Measurements from ENCODE around the gene HCFC1.

Gene HCFC1

GRCh38 chrX:154012336-154012991 is 40.8 kb upstream of the HCFC1 start:
- H3K4me3 ChIP-seq (ENCODE audit: severe bottlenecking), result no peak overlapping the region
- peaks cover 58% of the 10 kb centered on the region for H3K36me3 ChIP-seq (ENCODE audit: low read depth)

GRCh38 chrX:154011376-154012335 is 40.0 kb upstream of the HCFC1 start:
- no peaks in the 10 kb centered on the region for H3K27me3 ChIP-seq (ENCODE audit: insufficient read depth, poor library complexity, severe bottlenecking)
- no peak overlapping the region for H3K4me3 ChIP-seq (ENCODE audit: severe bottlenecking)
- ATAC-seq (ENCODE audit: low read depth) (no peak), DNase-seq (ENCODE audit: low spot score) (no peak)
- H3K27ac ChIP-seq (ENCODE audit: poor library complexity, severe bottlenecking), result no peak overlapping the region
- peaks cover 50% of the 10 kb centered on the region for H3K36me3 ChIP-seq (ENCODE audit: low read depth)
- no peak for TF ChIP-seq CTCF (IDR thresholded peaks at IDR 0.05; ENCODE audit: poor library complexity, severe bottlenecking)
- H3K9me3 ChIP-seq (ENCODE audit: severe bottlenecking), result no peaks in the 10 kb centered on the region
- H3K4me1 ChIP-seq (ENCODE audit: insufficient read depth, poor library complexity, severe bottlenecking), result peaks cover 8% of the 10 kb centered on the region

More at GRCh38 chrX:154012336-154012991, 40.8 kb upstream of the HCFC1 start:
- peaks cover 8% of the 10 kb centered on the region for H3K4me1 ChIP-seq (ENCODE audit: insufficient read depth, poor library complexity, severe bottlenecking)
- ATAC-seq (ENCODE audit: low read depth) (no peak), DNase-seq (ENCODE audit: low spot score) (no peak)
- H3K27me3 ChIP-seq (ENCODE audit: insufficient read depth, poor library complexity, severe bottlenecking), result no peaks in the 10 kb centered on the region
- no peaks in the 10 kb centered on the region for H3K9me3 ChIP-seq (ENCODE audit: severe bottlenecking)
- TF ChIP-seq CTCF (IDR thresholded peaks at IDR 0.05; ENCODE audit: poor library complexity, severe bottlenecking), result no peak
- H3K27ac ChIP-seq (ENCODE audit: poor library complexity, severe bottlenecking), result no peak overlapping the region

DNA sequence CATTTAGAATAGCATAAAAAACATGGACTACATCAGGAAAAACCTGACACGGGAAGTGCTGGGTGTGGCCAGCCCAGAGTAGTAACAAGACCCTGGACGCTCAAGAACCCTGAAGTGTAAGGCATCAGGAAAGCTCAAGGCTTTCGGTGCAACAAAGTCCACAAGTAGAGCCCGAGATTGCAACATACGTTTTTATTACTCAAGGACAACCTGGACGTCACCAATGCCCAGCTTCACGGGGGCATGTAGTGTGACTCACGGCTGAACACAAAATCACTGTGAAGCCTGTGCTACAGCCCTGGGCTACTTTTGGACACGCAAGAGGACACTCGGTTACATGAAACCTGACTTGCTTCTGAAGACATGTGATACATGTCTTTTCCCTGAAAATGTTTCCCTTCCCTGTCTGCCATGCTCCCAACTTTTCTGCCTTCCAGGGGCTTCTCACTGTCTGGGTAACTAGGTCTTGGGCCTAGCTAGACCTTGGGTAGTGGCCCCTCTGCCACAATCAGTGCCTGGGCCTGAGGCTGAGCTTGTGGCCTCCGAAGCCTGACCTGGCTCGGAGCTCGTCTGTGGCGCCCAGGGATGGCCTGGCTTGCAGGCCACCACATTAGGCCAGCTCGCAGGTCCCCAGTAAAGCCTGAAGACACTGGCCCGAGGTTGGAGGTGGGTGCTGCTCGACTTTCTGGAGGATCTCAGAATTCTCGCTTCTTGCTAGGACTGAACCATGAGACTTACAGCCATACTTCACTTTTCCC is 38.9 kb upstream of the HCFC1 start:
- Histone ChIP-seq H3K36me3 (ENCODE audit: low read depth) (peaks cover 43% of the 10 kb centered on the region), H3K4me1 (ENCODE audit: insufficient read depth, poor library complexity, severe bottlenecking) (peaks cover 8% of the 10 kb centered on the region), H3K27me3 (ENCODE audit: insufficient read depth, poor library complexity, severe bottlenecking) (no peaks in the 10 kb centered on the region), H3K27ac (ENCODE audit: poor library complexity, severe bottlenecking) (peak overlapping the region; percentile 14), H3K4me3 (ENCODE audit: severe bottlenecking) (no peak overlapping the region), H3K9me3 (ENCODE audit: severe bottlenecking) (no peaks in the 10 kb centered on the region)
- ATAC-seq (ENCODE audit: low read depth) (peak; percentile 60), DNase-seq (ENCODE audit: low spot score) (no peak)
- TF ChIP-seq CTCF (IDR thresholded peaks at IDR 0.05; ENCODE audit: poor library complexity, severe bottlenecking), result no peak

DNA sequence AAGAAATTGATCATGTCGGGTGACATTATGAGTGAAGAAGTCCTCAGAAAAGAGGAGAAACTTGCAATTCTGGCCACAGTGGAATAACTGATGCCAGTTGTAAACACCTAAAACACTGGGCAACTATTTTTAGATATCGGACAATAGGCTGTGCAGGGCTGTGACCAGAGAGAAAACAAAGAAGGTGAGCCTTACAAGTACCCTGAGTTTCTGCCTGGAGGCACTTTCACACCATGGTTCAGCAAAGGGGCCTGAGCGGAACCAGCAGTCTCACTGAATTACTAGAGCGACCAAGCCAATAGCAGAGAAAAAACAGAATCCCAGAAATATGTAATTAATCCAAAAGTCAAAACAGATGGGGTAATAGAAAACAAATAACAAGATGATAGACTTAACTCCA is 36.9 kb upstream of the HCFC1 start:
- ATAC-seq (ENCODE audit: low read depth), result no peak
- no peak for DNase-seq (ENCODE audit: low spot score)
- no peak for TF ChIP-seq CTCF (IDR thresholded peaks at IDR 0.05; ENCODE audit: poor library complexity, severe bottlenecking)
- no peak overlapping the region for H3K4me3 ChIP-seq (ENCODE audit: severe bottlenecking)
- H3K36me3 ChIP-seq (ENCODE audit: low read depth), result peaks cover 31% of the 10 kb centered on the region
- no peaks in the 10 kb centered on the region for H3K27me3 ChIP-seq (ENCODE audit: insufficient read depth, poor library complexity, severe bottlenecking)
- H3K9me3 ChIP-seq (ENCODE audit: severe bottlenecking), result no peaks in the 10 kb centered on the region
- peaks cover 8% of the 10 kb centered on the region for H3K4me1 ChIP-seq (ENCODE audit: insufficient read depth, poor library complexity, severe bottlenecking)
- no peak overlapping the region for H3K27ac ChIP-seq (ENCODE audit: poor library complexity, severe bottlenecking)
